H1 (cell line): ENCODE results near the gene BRINP3. TPM values are rescaled to one million over a fixed set of nuclear protein-coding genes. Genes with fewer than 3 reads are reported as not detected.

Experiments
- CTCF ChIA-PET: fragments of 300-600 bp; sonication (Branson Sonifier 250); formaldehyde crosslinking; loops from one replicate; lab custom pipeline; 2021; ENCODE audit not compliant: partially characterized antibody; lab: Charles Lee
- POLR2A ChIA-PET: fragments of 300-600 bp; sonication (Branson Sonifier 250); formaldehyde crosslinking; loops from one replicate; lab custom pipeline; 2021; ENCODE audit warnings: inconsistent platforms; ENCODE audit not compliant: partially characterized antibody; lab: Charles Lee
- DNase-seq, 2 experiments: peaks; one replicate each; pipeline versions ENCODE4 v3.0.0 to v3.0.0-alpha.2; 2010 to 2022; ENCODE audit warnings: low spot score in 2 of 2, low read depth in 1 of 2, mixed read lengths in 1 of 2
- FAIRE-seq: peaks from 2 replicates; lab custom pipeline; 2011; peaks lifted over from hg19 to GRCh38; lab: Jason Lieb, UNC
- H2AFZ ChIP-seq: 2 replicates; pipeline ENCODE4 v1.8.1; 2012; ENCODE audit warnings: low read length, inconsistent platforms
- H2AK5ac ChIP-seq: 2 replicates; pipeline ENCODE4 v1.6.1; 2013; ENCODE audit warnings: low read depth, low read length
- H2BK120ac ChIP-seq: replicated peaks from 2 replicates; pipeline ENCODE3; 2013; ENCODE audit warnings: low read depth, low read length, inconsistent platforms
- H2BK12ac ChIP-seq: 2 replicates; pipeline ENCODE4 v1.6.1; 2013; ENCODE audit warnings: low read depth, low read length
- H2BK15ac ChIP-seq: 2 replicates; pipeline ENCODE4 v1.6.1; 2013; ENCODE audit warnings: low read length
- H2BK20ac ChIP-seq: 2 replicates; pipeline ENCODE4 v1.6.1; 2013; ENCODE audit warnings: low read length
- H2BK5ac ChIP-seq: 2 replicates; pipeline ENCODE4 v1.6.1; 2013; ENCODE audit warnings: low read depth, low read length
- H3K14ac ChIP-seq: 2 replicates; pipeline ENCODE4 v1.6.1; 2013; ENCODE audit warnings: inconsistent platforms; ENCODE audit not compliant: insufficient read length
- H3K18ac ChIP-seq: 2 replicates; pipeline ENCODE4 v1.6.1; 2013; ENCODE audit warnings: low read length; ENCODE audit errors: extremely low read depth
- H3K23ac ChIP-seq: 2 replicates; pipeline ENCODE4 v1.6.1; 2013; ENCODE audit warnings: inconsistent platforms; ENCODE audit not compliant: insufficient read length
- H3K23me2 ChIP-seq: 2 replicates; pipeline ENCODE4 v1.6.1; 2013; ENCODE audit warnings: low read depth, low read length
- H3K27ac ChIP-seq: 2 replicates; pipeline ENCODE4 v1.6.1; 2011; ENCODE audit warnings: low read depth, low read length, inconsistent platforms
- H3K27me3 ChIP-seq, 4 experiments: replicated peaks in 1 of 4; 1 replicate in 1 of 4; 2 replicates in 3 of 4; pipeline versions ENCODE4 v1.6.1 to v1.8.1; 2011 to 2013; ENCODE audit warnings: low read length in 3 of 4, mild to moderate bottlenecking in 3 of 4, inconsistent platforms in 2 of 4, mixed read lengths in 2 of 4, moderate library complexity in 1 of 4; ENCODE audit not compliant: control insufficient read depth in 3 of 4, insufficient read depth in 3 of 4; ENCODE audit errors: extremely low read depth in 1 of 4
- H3K36me3 ChIP-seq, 4 experiments: 2 replicates each; pipeline versions ENCODE4 v1.6.1 to v1.8.1; 2011 to 2013; ENCODE audit warnings: mild to moderate bottlenecking in 4 of 4, low read length in 3 of 4, moderate library complexity in 2 of 4, control low read depth in 1 of 4, inconsistent platforms in 1 of 4; ENCODE audit not compliant: insufficient read depth in 4 of 4, control insufficient read depth in 2 of 4
- H3K4ac ChIP-seq: replicated peaks from 2 replicates; pipeline ENCODE3; 2013; ENCODE audit warnings: low read length, low read depth, mixed read lengths, inconsistent platforms; ENCODE audit not compliant: insufficient read length
- H3K4me1 ChIP-seq, 4 experiments: replicated peaks in 1 of 4; 1 replicate in 1 of 4; 2 replicates in 3 of 4; pipeline versions ENCODE4 v1.6.1 to v1.8.1; 2011 to 2013; ENCODE audit warnings: low read length in 3 of 4, inconsistent platforms in 2 of 4, mixed read lengths in 1 of 4; ENCODE audit not compliant: insufficient read depth in 4 of 4, control insufficient read depth in 3 of 4
- H3K4me2 ChIP-seq, 2 experiments: 2 replicates each; pipeline versions ENCODE4 v1.6.1 to v1.8.1; 2011 to 2013; ENCODE audit warnings: low read depth in 2 of 2, low read length in 2 of 2, control low read depth in 1 of 2, inconsistent platforms in 1 of 2, mild to moderate bottlenecking in 1 of 2; ENCODE audit not compliant: insufficient read depth in 1 of 2
- H3K4me3 ChIP-seq, 4 experiments: fragments of 200-600, 300-600 bp in 1 of 4; sonication (generic), shearing (Covaris generic), sonication (Bioruptor Twin) in 1 of 4; 2 replicates each; pipeline versions ENCODE4 v1.5.1 to v1.8.1; 2011 to 2016; ENCODE audit warnings: low read length in 4 of 4, low read depth in 3 of 4, control low read depth in 2 of 4, inconsistent platforms in 2 of 4, mild to moderate bottlenecking in 2 of 4, mixed read lengths in 1 of 4, moderate library complexity in 1 of 4; ENCODE audit not compliant: insufficient read depth in 2 of 4; ENCODE audit errors: extremely low read depth in 1 of 4
- H3K56ac ChIP-seq: replicated peaks from 2 replicates; pipeline ENCODE3; 2013; ENCODE audit warnings: low read depth, mild to moderate bottlenecking, mixed read lengths, low read length, inconsistent platforms; ENCODE audit not compliant: insufficient read length
- H3K79me1 ChIP-seq: 2 replicates; pipeline ENCODE4 v1.6.1; 2013; ENCODE audit warnings: low read depth, low read length, control low read depth
- H3K79me2 ChIP-seq, 2 experiments: 2 replicates each; pipeline versions ENCODE4 v1.6.1 to v1.8.1; 2012 to 2013; ENCODE audit warnings: low read length in 2 of 2, mild to moderate bottlenecking in 2 of 2, inconsistent platforms in 1 of 2; ENCODE audit not compliant: insufficient read depth in 2 of 2, control insufficient read depth in 1 of 2
- H3K9ac ChIP-seq, 4 experiments: replicated peaks in 1 of 4; 1 replicate in 1 of 4; 2 replicates in 3 of 4; pipeline versions ENCODE4 v1.6.1 to v1.8.1; 2011 to 2013; ENCODE audit warnings: low read depth in 3 of 4, low read length in 3 of 4, control low read depth in 2 of 4, mild to moderate bottlenecking in 2 of 4, moderate library complexity in 2 of 4, inconsistent platforms in 1 of 4; ENCODE audit errors: extremely low read depth in 1 of 4
- H3K9me3 ChIP-seq, 2 experiments: 2 replicates each; pipeline versions ENCODE4 v1.6.1 to v1.8.1; 2012 to 2013; ENCODE audit warnings: mild to moderate bottlenecking in 2 of 2, moderate library complexity in 2 of 2, control low read depth in 1 of 2, inconsistent platforms in 1 of 2, low read depth in 1 of 2, low read length in 1 of 2, mixed read lengths in 1 of 2; ENCODE audit not compliant: insufficient read depth in 2 of 2
- H4K20me1 ChIP-seq, 2 experiments: replicated peaks in 1 of 2; 2 replicates each; pipeline versions ENCODE3 to v1.8.1; 2011 to 2013; ENCODE audit warnings: inconsistent platforms in 2 of 2, low read length in 2 of 2, mild to moderate bottlenecking in 1 of 2; ENCODE audit not compliant: insufficient read depth in 2 of 2, control insufficient read depth in 1 of 2
- H4K5ac ChIP-seq: 2 replicates; pipeline ENCODE4 v1.6.1; 2013; ENCODE audit warnings: low read length, low read depth, mixed read lengths, inconsistent platforms; ENCODE audit not compliant: insufficient read length
- H4K8ac ChIP-seq: 2 replicates; pipeline ENCODE4 v1.8.0; 2013; ENCODE audit warnings: mild to moderate bottlenecking, moderate library complexity, low read length, inconsistent platforms; ENCODE audit not compliant: insufficient read depth; ENCODE audit errors: extremely low read depth
- H4K91ac ChIP-seq: replicated peaks from 2 replicates; pipeline ENCODE3; 2013; ENCODE audit warnings: low read length, mixed read lengths, inconsistent platforms; ENCODE audit not compliant: insufficient read length
- BACH1 ChIP-seq: IDR thresholded peaks from 2 replicates; pipeline ENCODE4 v1.6.1; 2012; ENCODE audit warnings: low read length, improper control_type of control experiment
- BCL11A ChIP-seq, 2 experiments: IDR thresholded peaks; one replicate each; pipeline ENCODE4 v1.6.1; 2011; ENCODE audit warnings: low read depth in 2 of 2, low read length in 2 of 2, mild to moderate bottlenecking in 2 of 2
- CTBP2 ChIP-seq: IDR thresholded peaks from 2 replicates; pipeline ENCODE4 v1.7.0; 2011; ENCODE audit warnings: borderline replicate concordance, mild to moderate bottlenecking, moderate library complexity, mixed read lengths, low read length; ENCODE audit not compliant: insufficient read depth, insufficient read length
- GTF2F1 ChIP-seq: IDR thresholded peaks from 2 replicates; pipeline ENCODE4 v1.6.1; 2012; ENCODE audit warnings: low read depth, low read length, improper control_type of control experiment, borderline replicate concordance
- KDM4A ChIP-seq: IDR thresholded peaks from one replicate; pipeline ENCODE4 v1.7.1; 2012; ENCODE audit warnings: low read depth, mild to moderate bottlenecking, moderate library complexity, low read length, inconsistent platforms; ENCODE audit not compliant: severe bottlenecking
- KDM5A ChIP-seq: fragments of 200-600 bp; IDR thresholded peaks from 2 replicates; pipeline ENCODE4 v1.7.1; 2012; ENCODE audit warnings: mild to moderate bottlenecking, low read length, inconsistent platforms, mixed read lengths
- NANOG ChIP-seq: IDR thresholded peaks from 2 replicates; pipeline ENCODE4 v1.6.1; 2011; ENCODE audit warnings: low read length, low read depth, mild to moderate bottlenecking, inconsistent platforms; ENCODE audit not compliant: insufficient read depth, poor library complexity, severe bottlenecking
- RBBP5 ChIP-seq: IDR thresholded peaks from 2 replicates; pipeline ENCODE4 v1.7.1; 2012; ENCODE audit warnings: low read depth, mild to moderate bottlenecking, inconsistent platforms, low read length, moderate library complexity, borderline replicate concordance
- RXRA ChIP-seq: IDR thresholded peaks from 2 replicates; pipeline ENCODE4 v1.6.1; 2011; ENCODE audit warnings: low read depth, mild to moderate bottlenecking, low read length, moderate library complexity; ENCODE audit not compliant: insufficient read depth
- SAP30 ChIP-seq: fragments of 300-600 bp; sonication (generic); IDR thresholded peaks from 2 replicates; pipeline ENCODE4 v1.7.1; 2012; ENCODE audit warnings: low read length, moderate library complexity, mild to moderate bottlenecking, inconsistent platforms; ENCODE audit not compliant: insufficient read depth, insufficient replicate concordance
- SIRT6 ChIP-seq: IDR thresholded peaks from one replicate; pipeline ENCODE4 v1.7.1; 2012; ENCODE audit warnings: low read length, inconsistent platforms
- SP2 ChIP-seq: IDR thresholded peaks from 2 replicates; pipeline ENCODE4 v1.6.1; 2012; ENCODE audit warnings: mild to moderate bottlenecking, low read length, inconsistent platforms
- SP4 ChIP-seq: IDR thresholded peaks from 2 replicates; pipeline ENCODE4 v1.6.1; 2012; ENCODE audit warnings: low read length, inconsistent platforms
- SRF ChIP-seq: IDR thresholded peaks from 2 replicates; pipeline ENCODE4 v1.6.1; 2011; ENCODE audit warnings: mild to moderate bottlenecking, low read depth, low read length, moderate library complexity
- WGBS, 2 experiments: shearing (Covaris generic) in 1 of 2; methylation state at CpG; one replicate each; pipeline versions ENCODE4 v1.1.6 to v1.1.7; 2013 to 2015; ENCODE audit warnings: low lambda C conversion rate in 2 of 2, mixed read lengths in 2 of 2, inconsistent platforms in 1 of 2, low coverage in 1 of 2, missing lambda C conversion rate in 1 of 2; ENCODE audit not compliant: insufficient replicate concordance in 2 of 2, insufficient coverage in 1 of 2, insufficient read length in 1 of 2; ENCODE audit errors: extremely low coverage in 1 of 2, missing lambda C conversion rate in 1 of 2; 5-methylcytosine and 5-hydroxymethylcytosine counted together
- polyA plus RNA-seq, 7 experiments: library from polyadenylated mRNA; depleted of rRNA in 3 of 7; stranded (reverse) in 5 of 7; unstranded in 2 of 7; fragments of >200 nt in 5 of 7; fragments of 200-250 nt in 2 of 7; gene quantifications; 1 replicate in 5 of 7; 2 replicates in 1 of 7; 4 replicates in 1 of 7; pipeline versions ENCODE4 v1.2.1 to v1.2.3, GENCODE V29; 2011 to 2013; ENCODE audit warnings: missing spikeins in 2 of 7, mixed read lengths in 2 of 7
- total RNA-seq: library from RNA; stranded (reverse); fragmentation: NEBNext Ultra II Directional; extraction: Animal tissue kit (Norgen Biotek cat#: 25700); gene quantifications from 2 replicates; pipeline ENCODE4 v1.2.1, GENCODE V29; 2021
- TF ChIP-seq, protein P1 (sequence below): IDR thresholded peaks from 2 replicates; pipeline ENCODE4 v1.6.1; 2012; ENCODE audit warnings: inconsistent platforms

BRINP3 gene
- total and polyA plus RNA-seq, 2 of the 8 experiments (the other 6 are each of a cell fraction or from before 2014, with no cell fraction given): not detected

GRCh38 chr1:190262538-190262937 lies 215.1 kb downstream of the BRINP3 start:
- no peak for DNase-seq
- no peak overlapping the region for H3K9ac ChIP-seq
- no peaks in the 10 kb centered on the region for H3K9me3 ChIP-seq
- H3K79me2 ChIP-seq: no peaks in the 10 kb centered on the region
- H3K4me1 ChIP-seq: no peaks in the 10 kb centered on the region; a peak in 1 of 7 replicates
- H3K18ac ChIP-seq: no peak overlapping the region
- H2BK20ac ChIP-seq: no peak overlapping the region
- H3K23me2 ChIP-seq: no peaks in the 10 kb centered on the region
- ChIA-PET POLR2A (no interaction called here), CTCF (no interaction called here)
- no peaks in the 10 kb centered on the region for H3K36me3 ChIP-seq
- no peak overlapping the region for H3K23ac ChIP-seq
- H3K27me3 ChIP-seq: no peaks in the 10 kb centered on the region
- no peak overlapping the region for H3K14ac ChIP-seq
- FAIRE-seq: no peak
- no peak overlapping the region for H2BK120ac ChIP-seq
- no peak overlapping the region for H3K4ac ChIP-seq
- no peak overlapping the region for H4K91ac ChIP-seq
- no peak overlapping the region for H3K4me3 ChIP-seq
- 88% methylated on average over 3 of the region's 3 CpGs; no CpG with 5 or more reads in 1 of the 2 experiments for WGBS, 2 experiments
- no peak overlapping the region for H2BK5ac ChIP-seq
- H3K27ac ChIP-seq: no peak overlapping the region
- H3K79me1 ChIP-seq: no peaks in the 10 kb centered on the region
- H2AFZ ChIP-seq: no peak overlapping the region
- H3K4me2 ChIP-seq: no peak overlapping the region
- H2BK15ac ChIP-seq: no peak overlapping the region
- H2BK12ac ChIP-seq: no peak overlapping the region
- H2AK5ac ChIP-seq: no peak overlapping the region
- no peak overlapping the region for H4K5ac ChIP-seq
- no peaks in the 10 kb centered on the region for H4K20me1 ChIP-seq
- H4K8ac ChIP-seq: no peak overlapping the region
- no peak overlapping the region for H3K56ac ChIP-seq
- TF ChIP-seq NANOG: no peak
- TF ChIP-seq BCL11A (IDR thresholded peaks at IDR 0.05; ENCODE audit: low read depth in 2 of 2, low read length in 2 of 2): no peak
- TF ChIP-seq GTF2F1: no peak
- TF ChIP-seq KDM5A: no peak
- TF ChIP-seq, protein P1, sequence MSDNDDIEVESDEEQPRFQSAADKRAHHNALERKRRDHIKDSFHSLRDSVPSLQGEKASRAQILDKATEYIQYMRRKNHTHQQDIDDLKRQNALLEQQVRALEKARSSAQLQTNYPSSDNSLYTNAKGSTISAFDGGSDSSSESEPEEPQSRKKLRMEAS: no peak
- TF ChIP-seq SP2: no peak
- no peak for TF ChIP-seq CTBP2
- no peak for TF ChIP-seq SP4
- no peak for TF ChIP-seq RXRA
- no peak for TF ChIP-seq KDM4A
- no peak for TF ChIP-seq SAP30
- TF ChIP-seq SIRT6: no peak
- TF ChIP-seq SRF: no peak
- no peak for TF ChIP-seq BACH1
- no peak for TF ChIP-seq RBBP5
